Measurements from ENCODE around the gene RNF212.

- TF ChIP-seq EZH2 (IDR thresholded peaks at IDR 0.05; ENCODE audit: borderline replicate concordance, low read depth, low read length, severe bottlenecking) = no peak
- no peak for TF ChIP-seq CTCF (IDR thresholded peaks at IDR 0.05; ENCODE audit: extremely low read depth in 1 of 2, insufficient read depth in 1 of 2, low read depth in 1 of 2, low read length in 2 of 2)
- TF ChIP-seq POLR2A (IDR thresholded peaks at IDR 0.05; ENCODE audit: low read depth, low read length) = no peak
- no peak for TF ChIP-seq MAX (IDR thresholded peaks at IDR 0.05; ENCODE audit: insufficient read depth, insufficient read length)
- no peak for TF ChIP-seq FOS (IDR thresholded peaks at IDR 0.05; ENCODE audit: borderline replicate concordance, insufficient read depth, low read length)
- no peak for TF ChIP-seq JUN (IDR thresholded peaks at IDR 0.05; ENCODE audit: borderline replicate concordance, insufficient read depth, insufficient read length, low read depth)
Measured at GRCh38 chr4:1137850-1138249, 24.5 kb upstream of the RNF212 start.
